ENCODE measurements around the gene CDH24. TPM values are rescaled to one million over a fixed set of nuclear protein-coding genes. Genes with fewer than 3 reads are reported as not detected.

The CDH24 gene
- total RNA-seq, 1 donor from 2014 or later, result 2.4 TPM

GRCh38 chr14:22998329-22999012 lies 58.8 kb downstream of the CDH24 start:
- DNase-seq (ENCODE audit: low spot score), result peak; percentile 85

GRCh38 chr14:22997676-22998323 lies 59.5 kb downstream of the CDH24 start:
- peak; percentile 18 for DNase-seq (ENCODE audit: low spot score)

Other genes with a start within 250 kb of the CDH24 start
- gene SLC7A7, start 242.1 kb downstream of the CDH24 start, total RNA-seq, result 25.5 TPM
- gene MRPL52, start 227.6 kb downstream of the CDH24 start, total RNA-seq, result 54.0 TPM
- gene MMP14, start 220.9 kb downstream of the CDH24 start, total RNA-seq, result 273 TPM
- 113 TPM for gene LRP10, start 185.8 kb downstream of the CDH24 start, total RNA-seq
- 0.39 TPM for gene REM2, start 174.3 kb downstream of the CDH24 start, total RNA-seq
- 53.8 TPM for gene RBM23, start 138.4 kb downstream of the CDH24 start, total RNA-seq
- gene PRMT5, start 128.1 kb downstream of the CDH24 start, total RNA-seq, result 54.8 TPM
- gene HAUS4, start 100.4 kb downstream of the CDH24 start, total RNA-seq, result 20.8 TPM
- gene AJUBA, start 75.0 kb downstream of the CDH24 start, total RNA-seq, result 6.0 TPM
- 4.9 TPM for gene C14orf93, start 47.4 kb downstream of the CDH24 start, total RNA-seq
- 113 TPM for gene PSMB5, start 22.6 kb downstream of the CDH24 start, total RNA-seq
- gene PSMB11, start 15.3 kb downstream of the CDH24 start, total RNA-seq, result not detected
- gene ACIN1, start 37.6 kb upstream of the CDH24 start, total RNA-seq, result 137 TPM
- 50.5 TPM for gene C14orf119, start 38.0 kb upstream of the CDH24 start, total RNA-seq
- not detected for gene CIROP, start 47.5 kb upstream of the CDH24 start, total RNA-seq
- gene CEBPE, start 61.7 kb upstream of the CDH24 start, total RNA-seq, result not detected
- 33.4 TPM for gene SLC7A8, start 126.1 kb upstream of the CDH24 start, total RNA-seq
- gene RNF212B, start 180.4 kb upstream of the CDH24 start, total RNA-seq, result not detected
- 6.8 TPM for gene HOMEZ, start 228.6 kb upstream of the CDH24 start, total RNA-seq
- 8.0 TPM for gene PPP1R3E, start 245.3 kb upstream of the CDH24 start, total RNA-seq
- 60.1 TPM for gene BCL2L2, start 249.3 kb upstream of the CDH24 start, total RNA-seq

Data from mesenteric fat pad (tissue), 1 donor.